Activated T-cell treated with anti-CD3 and anti-CD28 coated beads, Interleukin-2, amount 50 U/mL, for 4 hours (primary cell): Measurements from ENCODE around the gene RXRA. TPM values are rescaled to one million over a fixed set of nuclear protein-coding genes. Genes with fewer than 3 reads are reported as not detected.
"Not testable (repeated sequence)": the region's sequence is repeated elsewhere in the genome, so short reads cannot be mapped to it uniquely, and the experiment has no call there.

Source experiments
- ATAC-seq, 2 donors: fragments of 200-7000 bp; cut with Tn5 transposase; one replicate each; pipeline ENCODE4 v1.10.0; 2021
- DNase-seq: peaks from one replicate; pipeline ENCODE4 v3.0.0-alpha.2; 2020
- H3K27me3 Mint-ChIP-seq: one replicate; pipeline ENCODE4 v1.8.0; 2021; ENCODE audit warnings: low read depth, mixed read lengths
- H3K36me3 Mint-ChIP-seq: one replicate; pipeline ENCODE4 v1.8.0; 2022; ENCODE audit warnings: mixed read lengths; ENCODE audit not compliant: insufficient read depth
- H3K4me1 Mint-ChIP-seq: one replicate; pipeline ENCODE4 v1.8.0; 2021; ENCODE audit warnings: low read depth, mixed read lengths
- H3K4me3 Mint-ChIP-seq: one replicate; pipeline ENCODE4 v1.8.0; 2021; ENCODE audit warnings: mild to moderate bottlenecking, moderate library complexity, mixed read lengths
- H3K9me3 Mint-ChIP-seq: one replicate; pipeline ENCODE4 v1.8.0; 2021; ENCODE audit warnings: mixed read lengths
- total RNA-seq, 3 donors: library from RNA; stranded (reverse); gene quantifications; one replicate each; pipeline ENCODE4 v1.2.1, GENCODE V29; 2021

RXRA gene
- total RNA-seq, 3 donors from 2014 or later = 4.7 to 7.6 (median 4.7) TPM

DNA sequence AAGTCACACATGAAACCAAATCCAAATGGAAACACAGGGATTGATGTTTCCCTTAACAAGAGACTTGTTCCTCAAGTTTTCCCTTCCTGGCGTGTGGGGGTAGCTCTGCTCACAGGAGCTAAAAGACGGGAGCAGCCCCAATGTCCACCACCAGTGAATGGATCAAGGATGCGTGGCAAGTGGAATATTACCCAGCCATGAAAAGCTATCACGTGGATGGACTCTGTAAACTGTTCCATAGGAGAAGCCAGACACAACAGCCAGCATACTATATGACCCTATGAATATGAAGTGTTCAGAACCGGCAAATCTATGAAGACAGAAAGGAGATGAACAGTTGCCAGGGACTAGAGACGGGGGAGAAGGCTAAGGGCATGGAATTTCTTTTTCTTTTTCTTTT lies 28.3 kb upstream of the RXRA start:
- no peaks in the 10 kb centered on the region for H3K36me3 Mint-ChIP-seq
- no peaks in the 10 kb centered on the region for H3K9me3 Mint-ChIP-seq
- H3K4me3 Mint-ChIP-seq = no peak overlapping the region
- H3K27me3 Mint-ChIP-seq = peaks cover 4% of the 10 kb centered on the region
- no peak for DNase-seq
- H3K4me1 Mint-ChIP-seq = peaks cover 15% of the 10 kb centered on the region
- no peak for ATAC-seq

DNA sequence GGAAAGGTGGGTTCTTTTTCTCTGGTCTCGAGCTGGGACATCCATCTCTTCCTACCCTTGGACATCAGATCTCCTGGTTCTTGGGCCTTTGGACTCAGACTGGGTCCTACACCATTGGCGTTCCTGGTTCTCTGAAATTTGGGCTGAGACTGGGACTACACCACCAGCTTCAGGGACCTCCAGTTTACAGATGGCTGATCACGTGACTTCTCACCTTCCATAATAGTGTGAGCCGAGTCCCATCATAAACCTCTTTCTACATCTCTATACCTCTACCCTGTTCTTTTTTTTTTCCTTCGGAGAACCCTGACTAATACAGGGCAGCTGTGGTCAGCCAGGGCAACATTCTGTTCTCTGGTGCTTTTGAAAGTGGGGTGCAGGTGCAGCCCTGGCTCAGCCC lies 27.2 kb upstream of the RXRA start:
- ATAC-seq (no peak), DNase-seq (no peak)
- Mint-ChIP-seq H3K27me3 (peaks cover 4% of the 10 kb centered on the region), H3K4me3 (no peak overlapping the region), H3K4me1 (peaks cover 15% of the 10 kb centered on the region), H3K9me3 (no peaks in the 10 kb centered on the region), H3K36me3 (no peaks in the 10 kb centered on the region)

DNA sequence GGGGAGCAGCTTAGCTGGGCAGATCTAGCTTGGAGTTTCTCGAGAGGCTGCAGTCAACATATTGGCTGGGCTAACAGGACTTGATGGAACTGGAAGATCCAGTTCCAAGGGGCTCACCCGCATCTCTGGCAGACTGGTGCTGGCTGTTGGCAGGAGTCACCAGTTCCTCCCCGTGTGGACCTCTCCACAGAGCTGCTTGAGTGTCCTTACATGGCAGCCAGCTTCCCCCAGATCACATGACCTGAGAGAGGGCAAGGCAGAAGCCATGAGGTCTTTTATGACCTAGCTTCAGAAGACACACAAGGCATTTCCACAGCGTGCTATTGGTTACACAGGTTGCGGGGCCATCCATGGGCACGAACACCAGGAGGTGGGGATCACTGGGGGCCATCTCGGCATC lies 26.4 kb upstream of the RXRA start:
- H3K27me3 Mint-ChIP-seq = peaks cover 4% of the 10 kb centered on the region

DNA sequence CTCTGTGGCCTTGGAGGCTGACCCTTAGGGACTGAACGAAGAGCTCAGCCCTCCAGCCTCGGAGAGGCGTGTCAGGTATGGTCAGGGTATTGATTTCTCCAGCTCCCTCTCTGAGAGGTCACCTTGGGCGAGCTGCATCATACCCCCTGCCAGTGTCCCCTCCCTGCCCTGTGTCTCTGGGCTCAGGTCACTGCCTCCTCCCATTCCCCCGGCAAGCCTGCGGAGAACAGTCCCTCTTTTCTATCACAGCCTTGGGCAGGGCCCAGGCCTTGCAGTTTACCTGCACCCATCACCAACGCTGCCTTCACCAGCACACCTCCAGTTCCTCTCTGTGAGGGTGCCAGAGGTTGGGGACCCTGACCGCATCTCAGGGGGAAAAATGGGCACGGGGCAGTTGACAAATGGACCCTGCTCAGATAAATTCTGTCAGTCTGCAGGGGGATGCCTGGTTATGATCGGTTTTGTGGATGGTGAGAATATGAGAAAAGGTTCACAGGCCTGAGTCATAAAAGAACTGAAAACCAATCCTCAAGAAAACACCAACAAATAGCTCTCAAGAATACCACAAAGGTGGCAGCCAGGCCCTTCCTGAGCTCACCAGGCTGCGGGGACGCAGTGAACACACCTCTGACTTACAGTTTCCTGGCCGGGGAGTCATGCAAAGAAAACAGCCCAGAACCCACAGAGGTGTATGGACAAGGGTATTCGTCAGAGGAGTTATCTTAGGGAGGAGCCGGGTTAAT lies 24.7 kb upstream of the RXRA start:
- ATAC-seq = peak; percentile 94 to 97
- Mint-ChIP-seq H3K27me3 (no peaks in the 10 kb centered on the region), H3K36me3 (no peaks in the 10 kb centered on the region), H3K4me1 (peaks cover 13% of the 10 kb centered on the region), H3K4me3 (no peak overlapping the region), H3K9me3 (no peaks in the 10 kb centered on the region)
- DNase-seq = peak; percentile 44

More for the DNA sequence above, 26.4 kb upstream of the RXRA start:
- Mint-ChIP-seq H3K4me1 (peaks cover 15% of the 10 kb centered on the region), H3K36me3 (no peaks in the 10 kb centered on the region), H3K4me3 (no peak overlapping the region), H3K9me3 (no peaks in the 10 kb centered on the region)
- ATAC-seq = no peak
- DNase-seq = no peak

DNA sequence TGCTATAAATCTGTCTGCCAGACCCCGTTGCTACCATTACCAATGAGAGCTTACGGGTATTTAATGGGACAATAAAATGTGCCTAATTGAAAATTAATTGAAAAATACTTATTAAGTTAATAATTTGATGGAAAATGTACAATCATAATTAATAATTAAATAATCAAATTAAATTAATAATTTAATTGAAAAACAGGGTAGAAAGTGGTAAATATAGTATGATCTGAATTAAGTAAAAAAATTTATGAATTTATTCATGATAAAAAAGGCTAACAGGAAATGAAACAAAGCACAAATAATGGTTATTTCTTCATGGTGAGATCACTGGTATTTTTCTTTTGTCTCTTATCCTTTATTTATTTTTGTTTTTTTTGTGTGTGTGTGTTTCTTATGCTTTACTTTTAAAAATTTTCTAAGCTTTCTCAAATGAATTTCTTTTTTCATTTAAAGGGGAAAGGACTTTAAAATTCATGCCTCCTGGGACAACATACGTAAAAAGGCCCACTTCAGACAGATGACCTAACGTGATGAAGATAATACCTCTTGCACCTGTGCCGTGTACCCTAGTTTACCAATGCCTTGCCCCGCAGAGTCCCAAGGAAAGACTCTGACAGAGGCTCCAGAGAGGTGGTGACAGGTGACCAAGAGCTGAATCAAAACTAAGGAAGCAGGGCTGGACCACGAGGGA lies 24.0 kb upstream of the RXRA start:
- H3K4me3 Mint-ChIP-seq = no peak overlapping the region
- H3K4me1 Mint-ChIP-seq = peaks cover 13% of the 10 kb centered on the region
- H3K36me3 Mint-ChIP-seq = no peaks in the 10 kb centered on the region
- DNase-seq (no peak), ATAC-seq (no peak)
- no peaks in the 10 kb centered on the region for H3K27me3 Mint-ChIP-seq
- no peaks in the 10 kb centered on the region for H3K9me3 Mint-ChIP-seq

DNA sequence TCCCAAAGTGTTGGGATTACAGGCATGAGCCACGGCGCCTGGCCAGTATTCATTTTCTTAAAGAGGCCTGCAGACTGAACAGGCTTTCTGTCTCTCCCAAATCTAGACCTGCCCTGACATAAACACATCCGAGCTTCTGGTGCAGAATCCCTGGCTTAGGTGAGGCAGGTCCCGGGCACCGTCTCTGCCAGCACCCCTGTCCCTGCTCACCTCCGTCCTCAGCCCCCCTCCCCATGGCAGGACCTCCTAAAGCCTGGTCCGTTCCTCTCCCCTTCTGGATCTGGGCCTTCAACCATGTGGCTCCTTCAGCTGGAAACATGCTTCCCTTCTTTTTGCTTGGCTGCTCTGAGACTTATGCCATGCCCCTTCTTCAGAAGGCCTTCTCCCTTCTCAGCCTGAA lies 22.7 kb upstream of the RXRA start:
- no peaks in the 10 kb centered on the region for H3K36me3 Mint-ChIP-seq
- peaks cover 13% of the 10 kb centered on the region for H3K4me1 Mint-ChIP-seq
- no peaks in the 10 kb centered on the region for H3K27me3 Mint-ChIP-seq
- ATAC-seq (no peak), DNase-seq (no peak)
- H3K4me3 Mint-ChIP-seq = no peak overlapping the region
- H3K9me3 Mint-ChIP-seq = no peaks in the 10 kb centered on the region

DNA sequence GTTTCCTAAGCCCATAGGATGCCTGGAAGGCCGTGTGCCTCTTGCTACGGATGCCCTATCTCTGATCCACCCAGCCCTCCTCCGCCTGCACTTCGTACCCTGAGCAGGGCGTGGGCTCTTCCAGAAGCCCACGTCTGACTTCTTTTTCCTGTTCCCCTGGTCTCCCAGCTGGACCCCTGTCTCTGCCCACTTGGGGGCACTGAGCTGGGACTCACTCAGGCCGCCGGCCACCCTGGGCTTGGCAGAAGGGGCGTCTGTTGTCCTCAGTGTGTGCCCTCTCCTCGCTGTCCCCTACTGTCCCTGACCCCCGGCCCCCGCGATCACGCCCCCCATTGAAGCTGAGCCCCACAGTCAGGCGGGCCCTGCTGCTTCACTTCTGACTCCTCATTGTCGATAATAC lies 22.0 kb upstream of the RXRA start:
- DNase-seq = no peak
- H3K36me3 Mint-ChIP-seq = no peaks in the 10 kb centered on the region
- peaks cover 13% of the 10 kb centered on the region for H3K4me1 Mint-ChIP-seq
- no peaks in the 10 kb centered on the region for H3K27me3 Mint-ChIP-seq
- ATAC-seq = no peak
- no peak overlapping the region for H3K4me3 Mint-ChIP-seq
- no peaks in the 10 kb centered on the region for H3K9me3 Mint-ChIP-seq

DNA sequence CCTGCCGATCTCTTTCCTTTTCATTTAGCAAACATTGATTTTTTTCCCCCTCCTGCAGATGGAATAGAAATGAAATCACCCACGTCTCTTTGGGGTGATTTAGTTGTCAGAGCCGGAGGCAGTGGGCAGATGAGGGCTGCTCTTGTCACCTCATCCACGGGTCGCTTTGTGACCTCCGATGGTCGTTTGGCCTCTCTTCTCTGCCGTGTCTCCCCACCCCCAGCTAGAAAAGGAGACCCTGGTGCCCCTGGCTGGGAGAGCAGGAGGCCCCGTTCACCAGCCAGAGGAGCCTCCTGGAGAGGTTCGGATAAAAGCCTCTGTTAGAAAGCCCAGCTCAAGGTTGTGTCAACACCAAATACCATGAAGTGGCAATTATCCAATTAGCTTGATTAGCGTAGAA lies 21.6 kb upstream of the RXRA start:
- DNase-seq (no peak), ATAC-seq (no peak)
- no peaks in the 10 kb centered on the region for H3K27me3 Mint-ChIP-seq
- no peaks in the 10 kb centered on the region for H3K9me3 Mint-ChIP-seq
- no peak overlapping the region for H3K4me3 Mint-ChIP-seq
- no peaks in the 10 kb centered on the region for H3K36me3 Mint-ChIP-seq
- H3K4me1 Mint-ChIP-seq = peaks cover 13% of the 10 kb centered on the region

DNA sequence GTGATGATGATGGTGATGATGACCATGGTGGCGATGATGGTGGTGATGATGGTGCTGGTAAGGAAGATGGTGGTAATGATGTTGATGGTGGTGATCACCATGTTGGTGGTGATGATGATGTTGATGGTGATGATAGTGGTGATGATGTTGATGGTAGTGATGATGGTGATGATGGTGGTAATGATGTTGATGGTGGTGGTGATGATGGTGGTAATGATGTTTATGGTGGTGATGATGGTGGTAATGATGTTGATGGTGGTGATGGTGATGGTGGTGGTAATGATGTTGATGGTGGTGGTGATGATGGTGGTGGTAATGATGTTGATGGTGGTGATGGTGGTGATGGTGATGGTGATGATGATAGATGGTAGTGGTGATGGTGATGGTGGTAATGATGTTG lies 20.7 kb upstream of the RXRA start:
- H3K4me1 Mint-ChIP-seq = peaks cover 11% of the 10 kb centered on the region
- no peak overlapping the region for H3K4me3 Mint-ChIP-seq
- ATAC-seq = no peak
- no peaks in the 10 kb centered on the region for H3K36me3 Mint-ChIP-seq
- no peaks in the 10 kb centered on the region for H3K9me3 Mint-ChIP-seq
- no peak for DNase-seq
- no peaks in the 10 kb centered on the region for H3K27me3 Mint-ChIP-seq

DNA sequence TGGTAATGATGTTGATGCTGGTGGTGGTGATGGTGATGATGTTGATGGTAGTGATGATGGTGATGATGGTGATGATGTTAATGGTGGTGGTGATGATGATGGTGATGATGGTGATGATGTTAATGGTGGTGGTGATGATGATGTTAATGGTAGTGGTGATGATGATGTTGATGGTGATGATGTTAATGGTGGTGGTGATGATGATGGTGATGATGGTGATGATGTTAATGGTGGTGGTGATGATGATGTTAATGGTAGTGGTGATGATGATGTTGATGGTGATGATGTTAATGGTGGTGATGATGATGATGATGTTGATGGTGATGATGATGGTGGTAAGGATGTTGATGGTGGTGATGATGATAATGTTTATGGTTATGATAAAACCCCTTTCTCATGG lies 20.2 kb upstream of the RXRA start:
- H3K27me3 Mint-ChIP-seq, H3K4me3 Mint-ChIP-seq, H3K9me3 Mint-ChIP-seq, DNase-seq, ATAC-seq, H3K36me3 Mint-ChIP-seq: not testable (repeated sequence)
- peaks cover 11% of the 10 kb centered on the region for H3K4me1 Mint-ChIP-seq

DNA sequence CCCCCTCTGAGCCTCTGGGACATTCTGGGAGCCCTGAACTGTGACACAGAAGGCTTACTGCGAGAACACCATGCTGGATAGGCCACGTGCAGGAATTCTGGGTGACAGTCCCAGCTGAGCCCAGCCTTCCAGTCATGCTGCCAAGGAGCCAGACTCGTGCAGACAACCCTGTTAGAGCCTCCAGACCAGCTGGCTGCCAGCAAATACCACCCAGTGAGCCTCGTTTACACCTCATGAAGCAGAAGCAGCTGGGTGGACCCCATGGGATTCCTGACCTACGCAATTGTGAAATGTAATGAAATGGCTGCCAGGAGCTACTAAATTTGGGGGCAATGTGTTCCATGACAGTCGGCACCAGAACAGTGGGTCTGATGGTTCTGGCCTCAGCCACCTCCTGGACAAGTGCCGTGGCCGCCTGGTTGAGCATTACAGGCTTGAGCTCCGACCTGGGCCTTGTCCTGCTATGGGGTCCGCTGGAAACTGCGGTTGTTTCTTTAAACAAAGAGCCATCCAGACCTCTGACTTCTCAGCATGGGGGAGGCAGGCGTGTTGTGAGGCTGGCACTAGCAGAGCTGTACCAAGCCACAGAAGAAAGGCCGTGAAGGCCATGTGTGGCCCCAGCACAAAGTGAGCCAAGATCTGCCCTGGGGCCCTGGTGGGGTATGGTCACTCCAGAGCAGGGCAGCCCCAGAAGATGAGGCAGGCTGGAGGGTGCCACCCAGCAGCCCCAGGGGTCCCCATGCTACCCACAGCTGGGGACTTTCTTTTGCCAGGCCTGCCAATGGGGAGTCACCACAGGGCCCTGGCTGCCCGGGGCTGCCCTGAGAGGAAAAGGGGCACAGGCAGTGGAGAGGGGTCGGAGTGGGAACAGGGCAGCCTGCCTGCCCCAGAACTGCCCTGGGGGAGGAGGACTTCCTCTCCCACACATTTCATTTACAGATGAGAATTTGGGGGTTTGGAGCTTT lies 19.3 kb upstream of the RXRA start:
- no peak for DNase-seq
- Mint-ChIP-seq H3K9me3 (no peaks in the 10 kb centered on the region), H3K4me1 (peaks cover 4% of the 10 kb centered on the region), H3K27me3 (no peaks in the 10 kb centered on the region), H3K36me3 (no peaks in the 10 kb centered on the region), H3K4me3 (no peak overlapping the region)
- ATAC-seq = no peak

DNA sequence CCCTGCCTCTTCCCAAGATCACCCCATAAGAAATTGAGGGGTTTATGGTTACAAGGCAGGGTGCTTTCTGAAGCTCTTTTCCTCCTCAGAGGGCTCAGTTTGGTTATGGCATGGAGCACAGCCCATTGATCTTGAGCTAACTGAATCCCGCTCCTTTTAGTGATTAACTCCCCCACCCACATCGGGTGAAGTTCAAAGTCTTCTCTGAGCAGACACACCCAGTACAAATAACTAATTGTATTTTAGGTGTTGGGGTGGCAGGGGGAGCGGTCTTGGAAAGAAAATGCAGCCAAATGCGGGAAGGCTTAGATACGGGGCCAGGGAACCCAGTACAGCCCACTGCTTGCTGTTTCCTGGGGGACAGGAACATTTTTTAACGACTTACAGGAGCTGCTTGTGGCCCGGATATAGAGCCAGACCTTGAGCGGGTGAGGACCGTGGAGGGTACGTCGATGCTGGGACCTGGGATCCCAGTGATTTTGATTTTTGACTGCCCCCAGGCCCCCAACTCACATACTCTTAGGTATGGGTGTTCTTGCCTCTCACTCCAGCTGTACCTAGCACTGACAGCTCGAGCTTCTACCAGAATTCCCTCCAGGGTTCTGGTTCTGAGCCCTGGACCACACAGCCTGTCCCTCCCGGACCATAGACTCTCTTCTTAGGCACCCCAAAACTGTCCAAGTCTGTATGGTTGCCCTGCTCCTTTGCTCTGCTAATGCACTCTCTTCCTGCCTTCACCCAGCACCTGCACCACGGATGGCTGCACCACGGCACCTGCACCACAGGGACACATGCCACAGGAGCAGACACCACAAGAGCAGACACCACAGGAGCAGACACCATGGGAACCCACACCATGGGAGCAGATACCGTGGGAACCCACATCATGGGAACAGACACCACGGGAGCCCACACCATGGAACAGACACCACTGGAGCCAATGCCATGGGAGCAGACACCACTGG lies 18.3 kb upstream of the RXRA start:
- no peaks in the 10 kb centered on the region for H3K4me1 Mint-ChIP-seq
- ATAC-seq = no peak
- no peak overlapping the region for H3K4me3 Mint-ChIP-seq
- no peaks in the 10 kb centered on the region for H3K27me3 Mint-ChIP-seq
- DNase-seq = no peak
- H3K36me3 Mint-ChIP-seq = no peaks in the 10 kb centered on the region
- H3K9me3 Mint-ChIP-seq = no peaks in the 10 kb centered on the region

DNA sequence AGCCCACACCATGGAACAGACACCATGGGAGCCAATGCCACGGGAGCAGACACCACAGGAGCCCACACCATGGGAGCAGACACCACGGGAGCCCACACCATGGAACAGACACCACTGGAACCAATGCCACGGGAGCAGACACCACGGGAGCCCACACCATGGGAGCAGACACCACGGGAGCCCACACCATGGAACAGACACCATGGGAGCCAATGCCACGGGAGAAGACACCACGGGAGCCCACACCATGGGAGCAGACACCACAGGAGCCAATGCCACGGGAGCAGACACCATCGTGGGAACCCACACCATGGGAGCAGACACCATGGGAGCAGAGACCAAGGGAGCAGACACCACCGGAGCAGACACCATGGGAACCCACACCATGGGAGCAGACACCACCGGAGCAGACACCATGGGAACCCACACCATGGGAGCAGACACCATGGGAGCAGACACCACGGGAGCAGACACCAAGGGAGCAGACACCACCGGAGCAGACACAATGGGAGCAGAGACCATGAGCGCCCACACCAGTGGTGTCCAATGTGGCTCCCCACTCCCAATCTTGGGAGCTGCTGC lies 17.5 kb upstream of the RXRA start:
- not testable (repeated sequence) for H3K36me3 Mint-ChIP-seq, H3K4me1 Mint-ChIP-seq, ATAC-seq, H3K9me3 Mint-ChIP-seq, H3K27me3 Mint-ChIP-seq, H3K4me3 Mint-ChIP-seq, DNase-seq
